HUES48 (cell line): ENCODE data around the gene IGSF8.
A peak's percentile ranks its signal among the peaks of the same experiment; 100 is the strongest.
"Not testable (repeated sequence)": the region's sequence is repeated elsewhere in the genome, so short reads cannot be mapped to it uniquely, and the experiment has no call there.

Experiments
- H3K27ac ChIP-seq: one replicate; pipeline ENCODE4 v1.7.0; 2013; ENCODE audit warnings: low read depth, low read length, inconsistent platforms
- H3K27me3 ChIP-seq: 2 replicates; pipeline ENCODE4 v1.6.1; 2013; ENCODE audit warnings: mild to moderate bottlenecking, low read length; ENCODE audit not compliant: control insufficient read depth, insufficient read depth
- H3K36me3 ChIP-seq: 2 replicates; pipeline ENCODE4 v1.6.1; 2013; ENCODE audit warnings: low read length; ENCODE audit not compliant: control insufficient read depth, insufficient read depth
- H3K4me1 ChIP-seq: 2 replicates; pipeline ENCODE4 v1.6.1; 2013; ENCODE audit warnings: mild to moderate bottlenecking, low read length; ENCODE audit not compliant: control insufficient read depth, insufficient read depth
- H3K4me3 ChIP-seq: 2 replicates; pipeline ENCODE4 v1.5.1; 2013; ENCODE audit warnings: mild to moderate bottlenecking, low read depth, low read length
- H3K9ac ChIP-seq: 2 replicates; pipeline ENCODE4 v1.6.1; 2013; ENCODE audit warnings: mild to moderate bottlenecking, low read depth, low read length, moderate library complexity
- H3K9me3 ChIP-seq: 2 replicates; pipeline ENCODE4 v1.6.1; 2013; ENCODE audit warnings: low read length; ENCODE audit not compliant: control insufficient read depth, insufficient read depth

The IGSF8 gene

DNA sequence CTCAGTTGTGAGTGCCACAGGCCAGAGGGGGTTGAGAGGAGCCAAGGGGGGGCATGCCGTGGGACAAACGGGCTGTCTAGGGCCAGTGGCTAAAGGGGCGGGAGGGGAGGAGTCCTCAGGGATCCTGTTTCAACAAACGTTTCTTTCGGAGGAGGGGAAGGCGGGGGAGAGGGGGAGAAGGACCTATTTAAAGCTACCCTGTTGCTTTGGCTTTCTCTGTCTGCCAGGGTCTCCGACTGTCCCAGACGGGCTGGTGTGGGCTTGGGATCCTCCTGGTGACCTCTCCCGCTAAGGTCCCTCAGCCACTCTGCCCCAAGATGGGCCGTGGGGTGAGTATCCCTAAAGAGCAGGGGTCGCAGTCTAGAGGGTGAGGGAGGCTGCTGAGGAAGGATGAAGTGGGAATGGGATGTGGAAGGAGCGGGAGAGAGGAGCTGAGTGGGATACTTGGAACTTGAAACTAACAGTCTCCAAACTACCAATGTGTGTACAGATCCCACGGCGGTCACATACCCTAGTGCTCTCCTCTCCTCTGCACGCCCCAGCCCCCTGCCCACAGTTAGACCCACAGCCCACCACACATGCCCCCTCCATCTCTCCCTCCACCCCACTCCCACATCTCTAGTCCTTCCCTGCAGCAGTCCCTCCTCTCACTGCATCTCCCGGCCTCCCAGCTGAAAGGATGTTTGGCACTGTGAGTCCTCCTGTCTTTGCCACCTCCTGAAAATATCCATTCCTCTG, 17.3 kb upstream of the IGSF8 start, which contains the start of gene ATP1A2:
TSS of gene ATP1A2 (plus strand) at position 215 of the 738 bp plus-strand sequence. CDS start at position 318, 103 bp downstream.
- Histone ChIP-seq H3K9ac (no peak within 1 kb of the TSS), H3K27ac (peak within 1 kb of the TSS; percentile 7), H3K9me3 (no peaks in the 10 kb centered on the region), H3K27me3 (no peaks in the 10 kb centered on the region), H3K4me1 (peaks cover 44% of the 10 kb centered on the region), H3K36me3 (no peaks in the 10 kb centered on the region), H3K4me3 (peak within 1 kb of the TSS; percentile 58; the same call in 1 of the 2 replicates)

DNA sequence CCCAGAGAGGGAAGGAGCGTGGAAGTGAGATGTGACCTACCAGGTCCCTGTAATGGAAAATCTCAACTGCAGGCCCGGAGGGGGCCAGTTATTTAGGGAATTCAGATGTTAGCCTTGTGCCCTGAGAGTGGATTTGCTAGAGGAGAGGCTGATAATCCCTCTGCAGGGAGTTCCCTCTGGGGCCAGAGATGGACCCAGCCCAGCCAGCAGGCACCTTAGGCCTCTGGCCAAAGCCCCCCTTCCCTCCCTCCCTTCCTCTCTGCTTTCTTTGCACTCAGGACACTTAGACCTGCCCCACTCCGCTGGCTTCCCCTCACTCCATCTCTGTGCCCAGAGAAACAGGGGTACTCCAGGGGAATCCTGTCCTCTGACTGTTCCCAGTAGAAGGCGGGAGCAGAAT, 15.7 kb upstream of the IGSF8 start:
- H3K36me3 ChIP-seq: no peaks in the 10 kb centered on the region
- no peak overlapping the region for H3K9ac ChIP-seq
- no peak overlapping the region for H3K4me3 ChIP-seq
- H3K27ac ChIP-seq: peak overlapping the region; percentile 2
- peaks cover 56% of the 10 kb centered on the region for H3K4me1 ChIP-seq
- H3K9me3 ChIP-seq: no peaks in the 10 kb centered on the region
- no peaks in the 10 kb centered on the region for H3K27me3 ChIP-seq

DNA sequence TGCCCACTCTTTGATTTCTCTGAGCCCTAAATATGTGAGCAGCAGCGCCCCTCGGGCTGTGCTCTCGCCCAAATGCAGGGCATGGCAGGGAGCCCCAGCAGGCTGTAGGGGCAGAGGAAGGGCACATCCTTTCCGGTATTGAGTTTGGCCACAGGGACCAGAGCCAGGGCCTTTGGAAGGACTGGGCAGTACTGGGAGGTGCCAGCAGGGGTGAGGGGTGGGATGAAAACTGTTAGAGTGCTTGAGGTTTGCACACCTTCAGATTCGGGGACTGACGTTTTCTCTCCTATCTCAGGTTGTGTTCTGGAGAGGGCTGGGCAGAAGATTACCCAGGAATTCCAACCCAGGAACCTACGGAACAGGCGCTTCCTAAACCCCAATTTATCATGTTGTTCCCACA, 15.0 kb upstream of the IGSF8 start:
- Histone ChIP-seq H3K4me1 (peaks cover 63% of the 10 kb centered on the region), H3K9ac (no peak overlapping the region)

DNA sequence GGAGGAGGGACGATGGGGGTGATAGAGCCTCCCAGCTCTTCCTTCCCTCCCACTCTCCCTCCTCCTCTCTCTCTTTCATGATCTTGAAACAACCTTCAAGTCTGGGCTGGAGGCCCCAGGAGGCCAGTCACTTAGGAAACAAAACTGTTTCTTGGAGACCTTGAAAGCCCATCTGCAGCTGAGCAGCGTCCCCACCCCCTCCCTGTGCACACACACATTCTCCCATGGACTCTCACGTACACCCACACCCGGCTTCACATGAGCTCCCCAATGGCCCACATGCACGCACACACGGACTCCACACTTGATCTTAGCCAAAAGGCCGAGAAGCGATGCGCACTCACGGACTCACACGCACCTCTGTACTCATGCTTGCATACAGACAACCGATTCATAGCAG, 13.9 kb upstream of the IGSF8 start:
- no peaks in the 10 kb centered on the region for H3K27me3 ChIP-seq
- peaks cover 61% of the 10 kb centered on the region for H3K4me1 ChIP-seq
- H3K9me3 ChIP-seq: no peaks in the 10 kb centered on the region
- H3K36me3 ChIP-seq: no peaks in the 10 kb centered on the region
- H3K9ac ChIP-seq: no peak overlapping the region
- H3K27ac ChIP-seq: no peak overlapping the region
- no peak overlapping the region for H3K4me3 ChIP-seq

More for the DNA sequence above, 15.0 kb upstream of the IGSF8 start:
- peak overlapping the region; percentile 2 for H3K27ac ChIP-seq
- no peaks in the 10 kb centered on the region for H3K36me3 ChIP-seq
- no peaks in the 10 kb centered on the region for H3K27me3 ChIP-seq
- no peak overlapping the region for H3K4me3 ChIP-seq
- H3K9me3 ChIP-seq: no peaks in the 10 kb centered on the region

DNA sequence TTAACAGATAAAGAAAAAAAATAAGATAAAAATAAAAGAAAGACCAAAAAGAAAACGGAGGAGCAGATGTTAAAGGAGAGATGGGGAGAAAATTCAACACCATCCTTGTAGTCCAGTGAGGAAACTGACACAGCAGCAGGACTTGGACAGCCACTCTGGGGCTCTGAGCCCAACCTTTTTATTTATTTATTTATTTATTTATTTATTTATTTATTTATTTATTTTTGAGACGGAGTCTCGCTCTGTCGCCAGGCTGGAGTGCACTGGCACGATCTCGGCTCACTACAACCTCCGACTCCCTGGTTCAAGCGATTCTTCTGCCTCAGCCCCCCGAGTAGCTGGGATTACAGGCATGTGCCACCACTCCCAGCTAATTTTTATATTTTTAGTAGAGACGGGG, 13.0 kb upstream of the IGSF8 start:
- not testable (repeated sequence) for H3K9ac ChIP-seq, H3K4me3 ChIP-seq, H3K9me3 ChIP-seq, H3K27ac ChIP-seq, H3K36me3 ChIP-seq, H3K27me3 ChIP-seq
- H3K4me1 ChIP-seq: peaks cover 52% of the 10 kb centered on the region

DNA sequence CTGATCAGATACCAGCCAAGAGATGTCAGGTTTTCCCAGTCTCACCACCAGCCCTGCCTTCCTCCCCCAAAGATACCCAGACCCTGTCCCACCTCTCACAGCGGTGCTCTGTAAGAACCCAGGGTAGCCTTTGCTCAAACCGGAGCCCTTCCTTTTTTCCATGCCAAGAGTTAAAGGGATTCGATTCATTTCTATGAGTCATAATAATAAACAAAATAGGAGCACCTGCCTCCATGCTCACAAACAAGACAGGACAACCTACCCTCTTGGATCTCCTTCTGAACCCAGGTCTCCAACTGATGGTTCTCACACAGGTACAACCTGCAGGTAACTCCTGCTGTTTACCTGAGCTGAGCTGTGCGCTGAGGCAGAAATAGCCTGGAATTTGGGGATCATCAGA, 11.3 kb upstream of the IGSF8 start:
- no peaks in the 10 kb centered on the region for H3K36me3 ChIP-seq
- H3K4me1 ChIP-seq: peaks cover 37% of the 10 kb centered on the region
- peak overlapping the region; percentile 72 for H3K27ac ChIP-seq
- H3K27me3 ChIP-seq: no peaks in the 10 kb centered on the region
- H3K4me3 ChIP-seq: no peak overlapping the region
- H3K9me3 ChIP-seq: no peaks in the 10 kb centered on the region
- no peak overlapping the region for H3K9ac ChIP-seq

DNA sequence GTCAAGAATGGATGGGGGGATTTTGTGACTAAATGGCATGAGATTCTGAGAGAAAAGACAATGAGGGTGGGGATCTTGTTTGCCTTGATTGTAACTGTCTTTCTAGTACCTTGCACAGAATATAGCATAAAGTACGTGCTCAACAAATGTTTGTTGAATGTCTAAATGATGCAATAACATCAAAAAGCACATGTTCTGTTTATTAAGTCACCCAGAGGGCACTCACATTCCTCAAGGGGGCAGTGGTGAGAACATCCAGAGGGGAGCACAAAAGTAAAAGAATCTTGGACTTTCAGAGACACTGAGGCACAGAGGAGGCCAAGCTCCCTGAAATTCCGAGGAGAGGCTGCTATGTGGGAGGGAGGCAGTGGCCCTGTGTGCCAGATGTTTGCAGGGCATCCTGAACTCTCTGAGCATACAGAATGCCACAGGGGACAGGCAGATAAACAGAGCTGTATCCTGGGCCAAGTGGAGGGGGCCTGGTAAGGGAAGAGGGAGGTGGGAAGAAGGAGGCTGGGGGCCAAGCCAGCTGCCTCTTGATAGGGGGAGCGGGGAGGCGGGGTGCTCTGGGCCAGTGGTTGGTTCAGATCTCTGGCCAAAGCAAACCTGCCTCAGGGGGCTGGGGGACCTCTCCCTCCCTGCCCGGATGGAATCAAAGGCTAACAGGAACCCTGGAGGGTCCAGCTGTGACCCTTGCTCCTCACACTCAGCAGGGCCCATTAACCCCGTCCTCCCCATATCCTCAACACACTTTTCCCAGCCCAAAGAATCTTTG, 10.7 kb upstream of the IGSF8 start:
- no peaks in the 10 kb centered on the region for H3K9me3 ChIP-seq
- no peaks in the 10 kb centered on the region for H3K36me3 ChIP-seq
- no peaks in the 10 kb centered on the region for H3K27me3 ChIP-seq
- no peak overlapping the region for H3K9ac ChIP-seq
- H3K4me1 ChIP-seq: peaks cover 36% of the 10 kb centered on the region
- no peak overlapping the region for H3K4me3 ChIP-seq
- H3K27ac ChIP-seq: peak overlapping the region; percentile 72

DNA sequence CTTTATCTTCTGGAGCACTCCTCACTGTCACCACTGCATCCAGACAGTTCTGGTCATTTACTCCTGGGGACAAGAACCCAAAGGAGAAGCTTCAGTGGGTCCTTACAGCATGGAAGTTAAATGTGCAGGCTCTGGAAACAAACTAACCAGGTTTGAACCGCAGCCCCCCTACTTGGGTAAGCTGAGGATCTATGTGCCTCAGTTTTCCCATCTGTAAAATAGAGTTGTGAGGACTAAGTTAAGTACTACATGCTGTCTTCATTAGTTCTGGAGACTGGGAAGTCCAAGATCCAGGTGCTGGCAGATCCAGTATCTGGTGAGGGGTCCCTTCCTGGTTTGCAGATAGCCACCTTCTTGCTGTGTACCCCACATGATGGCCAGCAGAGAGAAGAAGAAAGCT, 9.1 kb upstream of the IGSF8 start:
- H3K9ac ChIP-seq: no peak overlapping the region
- peaks cover 37% of the 10 kb centered on the region for H3K4me1 ChIP-seq
- H3K9me3 ChIP-seq: no peaks in the 10 kb centered on the region
- H3K4me3 ChIP-seq: no peak overlapping the region
- no peaks in the 10 kb centered on the region for H3K36me3 ChIP-seq
- H3K27ac ChIP-seq: no peak overlapping the region
- H3K27me3 ChIP-seq: no peaks in the 10 kb centered on the region

DNA sequence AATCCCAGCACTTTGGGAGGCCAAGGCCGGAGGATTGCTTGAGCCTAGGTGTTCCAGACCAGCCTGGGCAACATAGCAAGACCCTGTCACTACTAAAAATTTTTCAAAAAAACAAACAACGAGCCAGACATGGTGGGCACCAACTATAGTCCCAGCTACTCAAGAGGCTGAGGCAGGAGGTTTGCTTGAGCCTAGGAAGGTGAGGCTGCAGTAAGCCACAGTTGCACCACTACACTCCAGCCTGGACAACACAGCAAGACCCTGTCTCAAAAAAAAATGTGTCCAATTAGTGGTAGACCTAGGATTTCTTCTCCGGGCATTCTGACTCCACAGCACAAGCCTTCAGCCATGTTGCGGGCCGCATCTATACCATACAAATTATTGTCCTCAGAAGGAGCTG, 6.7 kb upstream of the IGSF8 start:
- Histone ChIP-seq H3K9me3 (no peaks in the 10 kb centered on the region), H3K4me3 (no peak overlapping the region), H3K27me3 (no peaks in the 10 kb centered on the region), H3K27ac (no peak overlapping the region), H3K4me1 (peaks cover 41% of the 10 kb centered on the region), H3K36me3 (no peaks in the 10 kb centered on the region), H3K9ac (no peak overlapping the region)

- peaks cover 37% of the 10 kb centered on the region for H3K4me1 ChIP-seq
- no peak overlapping the region for H3K27ac ChIP-seq
- no peaks in the 10 kb centered on the region for H3K36me3 ChIP-seq
- H3K27me3 ChIP-seq: no peaks in the 10 kb centered on the region
- H3K4me3 ChIP-seq: no peak overlapping the region
- H3K9ac ChIP-seq: no peak overlapping the region
- no peaks in the 10 kb centered on the region for H3K9me3 ChIP-seq
Observed at GRCh38 chr1:160104486-160104885, 6.1 kb upstream of the IGSF8 start.
